Esophagus squamous epithelium (tissue), 4 donors: ENCODE measurements around the gene ZNF646.

Source experiments
- POLR2A ChIP-seq, 4 donors: fragments of 450-650 bp; IDR thresholded peaks; one replicate each; pipeline ENCODE4 v1.6.1; 2017; ENCODE audit warnings: antibody characterized with exemption in 4 of 4, mild to moderate bottlenecking in 4 of 4, moderate library complexity in 3 of 4
- TF ChIP-seq, protein P1 (sequence below), 6 experiments: fragments of 450-650 bp in 4 of 6; fragments of 200-600 bp in 2 of 6; sonication (generic) in 2 of 6; IDR thresholded peaks; one replicate each; pipeline ENCODE4 v1.5.1; 2016 to 2019; ENCODE audit warnings: antibody characterized with exemption in 6 of 6, mild to moderate bottlenecking in 4 of 6, moderate library complexity in 4 of 6

DNA sequence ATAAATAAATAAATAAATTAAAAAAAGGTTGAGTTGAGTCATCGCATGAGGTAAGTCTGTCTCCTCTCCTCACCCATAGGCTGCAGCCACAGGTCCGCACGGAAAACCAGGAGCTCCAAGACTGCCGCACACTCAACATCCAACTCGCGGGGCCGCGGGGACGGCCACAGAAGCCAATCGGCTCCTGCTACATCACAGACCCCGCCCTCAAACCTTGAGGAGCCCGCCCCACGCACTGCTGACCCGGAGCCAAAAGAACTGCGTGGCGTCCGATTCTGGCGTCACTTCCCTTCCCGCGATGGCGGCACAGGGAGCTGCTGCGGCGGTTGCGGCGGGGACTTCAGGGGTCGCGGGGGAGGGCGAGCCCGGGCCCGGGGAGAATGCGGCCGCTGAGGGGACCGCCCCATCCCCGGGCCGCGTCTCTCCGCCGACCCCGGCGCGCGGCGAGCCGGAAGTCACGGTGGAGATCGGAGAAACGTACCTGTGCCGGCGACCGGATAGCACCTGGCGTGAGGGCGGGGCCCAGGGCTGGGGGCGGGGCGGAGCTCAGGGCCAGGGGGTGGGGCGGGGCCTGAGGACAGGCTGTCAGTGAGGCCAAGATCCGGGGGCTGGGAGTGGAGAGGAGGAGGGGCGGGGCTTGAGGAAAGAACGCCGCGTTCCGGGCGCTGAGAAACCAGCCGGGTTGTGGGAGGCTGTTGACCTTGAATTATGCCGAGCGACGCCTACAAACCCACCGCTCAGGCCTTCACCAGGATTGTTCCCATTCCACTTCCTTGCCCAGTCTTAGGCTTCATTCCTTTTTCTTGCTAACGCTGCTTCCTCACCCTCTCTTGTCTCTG lies 43.4 kb downstream of the ZNF646 start, which contains the start of gene KAT8:
- peak in 3 of 4 donors; percentile 69 to 90 (median 89) for TF ChIP-seq POLR2A (IDR thresholded peaks at IDR 0.05)
- TF ChIP-seq, protein P1, sequence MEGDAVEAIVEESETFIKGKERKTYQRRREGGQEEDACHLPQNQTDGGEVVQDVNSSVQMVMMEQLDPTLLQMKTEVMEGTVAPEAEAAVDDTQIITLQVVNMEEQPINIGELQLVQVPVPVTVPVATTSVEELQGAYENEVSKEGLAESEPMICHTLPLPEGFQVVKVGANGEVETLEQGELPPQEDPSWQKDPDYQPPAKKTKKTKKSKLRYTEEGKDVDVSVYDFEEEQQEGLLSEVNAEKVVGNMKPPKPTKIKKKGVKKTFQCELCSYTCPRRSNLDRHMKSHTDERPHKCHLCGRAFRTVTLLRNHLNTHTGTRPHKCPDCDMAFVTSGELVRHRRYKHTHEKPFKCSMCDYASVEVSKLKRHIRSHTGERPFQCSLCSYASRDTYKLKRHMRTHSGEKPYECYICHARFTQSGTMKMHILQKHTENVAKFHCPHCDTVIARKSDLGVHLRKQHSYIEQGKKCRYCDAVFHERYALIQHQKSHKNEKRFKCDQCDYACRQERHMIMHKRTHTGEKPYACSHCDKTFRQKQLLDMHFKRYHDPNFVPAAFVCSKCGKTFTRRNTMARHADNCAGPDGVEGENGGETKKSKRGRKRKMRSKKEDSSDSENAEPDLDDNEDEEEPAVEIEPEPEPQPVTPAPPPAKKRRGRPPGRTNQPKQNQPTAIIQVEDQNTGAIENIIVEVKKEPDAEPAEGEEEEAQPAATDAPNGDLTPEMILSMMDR (IDR thresholded peaks at IDR 0.05): no peak
